IPS DF 19.7 (cell line): Measurements from ENCODE around the gene EDARADD.
"Not testable (repeated sequence)": the region's sequence is repeated elsewhere in the genome, so short reads cannot be mapped to it uniquely, and the experiment has no call there.

Experiments
- DNase-seq: peaks from one replicate; pipeline ENCODE4 v3.0.0-alpha.2; 2013; ENCODE audit warnings: low read depth, low spot score

EDARADD gene

DNA sequence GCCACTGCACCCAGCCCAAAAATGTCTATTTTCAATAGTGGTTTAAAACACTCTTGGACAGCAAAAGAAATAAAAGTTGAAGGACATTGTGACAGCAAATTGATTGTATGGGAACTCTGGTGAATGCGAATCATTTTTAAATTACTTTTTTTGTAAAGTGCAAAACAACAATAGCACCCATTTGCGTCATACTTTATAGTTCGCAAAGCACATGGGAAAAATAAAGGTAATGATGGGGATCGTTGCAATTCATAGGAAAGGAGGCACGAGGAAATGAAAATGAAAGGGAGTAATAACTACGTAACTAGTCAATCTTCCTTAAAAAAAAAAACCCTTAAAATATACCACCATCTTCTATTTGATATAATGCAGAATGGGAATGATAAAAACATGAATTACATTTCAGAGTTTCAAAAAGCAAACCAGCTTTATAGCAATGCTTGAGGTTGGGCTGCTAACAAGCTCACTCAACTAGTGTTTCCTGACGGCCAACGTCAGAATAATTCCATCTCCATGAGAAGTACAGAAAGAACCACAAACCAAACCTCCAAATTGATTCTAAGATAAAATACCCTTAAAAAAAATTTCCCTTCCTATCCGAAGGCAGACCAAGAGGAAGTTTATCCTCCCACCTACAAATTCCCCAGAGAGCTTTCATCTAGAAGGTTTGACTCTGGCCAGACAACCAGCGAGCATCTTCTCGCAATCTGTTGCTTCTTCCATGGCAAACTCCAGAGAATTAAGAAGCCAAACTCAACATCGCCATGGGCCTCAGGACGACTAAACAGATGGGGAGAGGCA is at the start of gene EDARADD:
Gene EDARADD, plus strand, starts transcription at position 606 of the 801 bp plus-strand sequence. Its CDS starts 159 bp downstream, at position 765.
- no peak for DNase-seq

DNA sequence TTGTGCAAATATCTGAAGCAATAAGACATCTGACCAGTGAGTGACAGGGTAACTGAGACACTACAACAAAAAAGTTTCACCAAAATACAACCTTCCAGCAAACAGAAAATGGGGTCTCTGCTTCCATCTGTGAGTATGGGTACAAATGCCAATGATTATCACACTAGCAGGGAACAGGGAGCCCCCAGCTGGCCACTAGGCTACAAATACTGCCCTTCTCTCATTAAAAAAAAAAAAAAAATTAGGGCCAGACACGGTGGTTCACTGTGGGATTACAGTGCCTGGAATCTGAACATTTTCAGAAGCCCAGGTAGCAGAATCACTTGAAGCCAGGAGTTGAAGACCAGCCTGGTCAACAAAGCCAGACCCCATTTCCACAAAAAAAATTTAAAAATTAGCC is 48.4 kb upstream of the EDARADD start:
- DNase-seq = no peak

DNA sequence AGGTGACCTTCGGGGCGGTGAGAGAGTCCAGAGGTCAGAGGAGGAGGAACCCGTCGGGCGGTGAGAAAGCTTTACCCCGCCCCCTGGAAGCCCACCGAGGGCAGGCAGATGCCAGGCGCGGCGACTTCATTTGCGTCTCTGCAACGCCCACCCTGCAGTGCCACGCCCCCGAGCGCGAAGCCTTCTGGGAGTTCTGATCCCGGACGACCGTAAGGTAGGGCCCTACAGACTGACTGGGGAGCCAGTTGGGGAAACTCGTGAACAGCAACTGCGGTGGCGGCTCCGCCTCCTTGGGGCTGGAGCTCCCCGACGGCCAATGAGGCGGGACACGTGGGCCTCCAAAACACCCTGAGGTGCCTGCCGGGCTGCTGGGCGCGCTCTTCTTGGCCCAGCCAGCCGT is 46.0 kb upstream of the EDARADD start:
- no peak for DNase-seq

DNA sequence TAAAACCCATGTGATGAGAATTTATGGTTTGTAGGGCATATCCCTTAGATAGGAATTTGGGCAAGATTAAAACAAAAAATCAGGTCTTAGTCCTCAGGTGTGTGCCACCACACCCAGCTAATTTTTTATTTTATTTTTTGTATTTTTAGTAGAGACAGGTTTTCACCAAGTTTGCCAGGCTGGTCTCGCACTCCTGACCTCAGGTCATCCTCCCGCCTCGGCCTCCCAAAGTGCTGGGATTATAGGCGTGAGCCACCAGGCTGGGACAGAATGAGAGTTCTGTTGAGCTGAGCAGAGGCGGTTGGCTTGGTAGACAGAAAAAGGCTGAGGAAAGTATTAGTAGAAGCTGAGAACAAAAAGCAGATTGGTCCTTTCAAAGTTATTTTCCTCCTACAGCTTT is 43.8 kb upstream of the EDARADD start:
- no peak for DNase-seq

DNA sequence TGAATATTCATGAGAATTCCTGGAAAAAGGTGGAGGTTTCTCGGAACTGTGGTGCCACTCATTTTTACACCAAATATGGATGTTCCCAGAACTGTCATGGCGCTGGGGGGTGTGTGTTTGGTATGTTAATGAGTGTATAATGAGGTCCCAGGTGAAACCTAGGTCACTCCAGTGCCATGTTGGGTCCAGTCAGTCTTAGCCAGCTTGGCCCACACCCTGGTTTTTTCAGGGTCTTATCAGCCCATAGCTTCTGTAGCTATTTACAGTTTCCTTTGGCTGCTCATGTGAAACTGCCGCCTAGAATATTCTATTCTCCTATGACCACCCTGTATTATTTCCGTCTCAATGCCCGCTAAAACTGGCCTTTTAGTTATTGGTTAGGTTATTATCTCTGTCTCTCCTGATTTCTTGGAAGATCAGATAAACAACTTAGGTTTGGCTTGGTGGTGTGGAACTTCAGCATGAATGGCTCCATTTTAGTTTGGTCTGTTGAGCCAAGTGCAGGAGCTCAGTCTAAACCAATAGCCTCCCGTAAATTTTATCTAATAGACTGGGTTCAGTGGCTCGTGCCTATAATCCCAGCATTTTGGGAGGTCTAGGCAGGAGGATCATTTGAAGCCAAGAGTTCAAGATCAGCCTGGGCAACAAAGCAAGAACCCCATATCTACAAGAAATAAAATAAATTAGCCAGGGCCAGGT is 42.1 kb upstream of the EDARADD start:
- no peak for DNase-seq

DNA sequence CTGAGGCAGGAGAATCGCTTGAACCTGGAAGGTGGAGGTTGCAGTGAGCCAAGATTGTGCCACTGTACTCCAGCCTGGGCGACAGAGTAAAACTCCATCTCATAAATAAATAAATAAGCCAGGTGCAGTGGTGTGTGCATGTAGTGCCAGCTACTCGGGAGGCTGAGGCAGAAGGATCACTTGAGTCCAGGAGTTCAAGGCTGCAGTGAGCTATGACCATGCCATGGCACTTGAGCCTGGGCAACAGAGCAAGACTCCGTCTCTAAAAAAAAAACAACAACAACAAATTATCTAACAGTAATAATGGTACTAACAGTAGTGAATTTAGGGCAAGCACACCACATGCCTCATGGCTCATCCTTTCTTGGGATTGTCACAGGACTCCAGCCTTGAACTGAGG is 41.3 kb upstream of the EDARADD start:
- DNase-seq = not testable (repeated sequence)

DNA sequence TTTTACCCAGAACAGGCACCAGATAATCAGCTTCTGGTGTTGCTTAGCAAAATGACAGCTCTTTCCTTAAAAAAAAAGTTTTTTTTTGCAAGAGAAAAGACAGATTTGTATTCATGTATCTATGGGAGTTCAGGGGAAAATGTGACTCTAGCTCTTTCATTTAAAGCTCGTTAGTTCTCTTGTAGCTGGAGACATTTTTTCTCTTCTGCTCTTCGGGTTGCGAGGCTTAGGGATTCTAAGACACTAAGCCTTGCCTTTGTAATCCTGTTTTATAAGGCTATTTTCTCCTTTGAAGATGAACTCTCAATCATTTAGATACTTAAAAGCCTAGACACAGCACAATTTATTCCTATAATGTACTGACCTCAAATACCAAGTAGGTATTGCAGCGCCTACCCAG is 40.3 kb upstream of the EDARADD start:
- DNase-seq = no peak

DNA sequence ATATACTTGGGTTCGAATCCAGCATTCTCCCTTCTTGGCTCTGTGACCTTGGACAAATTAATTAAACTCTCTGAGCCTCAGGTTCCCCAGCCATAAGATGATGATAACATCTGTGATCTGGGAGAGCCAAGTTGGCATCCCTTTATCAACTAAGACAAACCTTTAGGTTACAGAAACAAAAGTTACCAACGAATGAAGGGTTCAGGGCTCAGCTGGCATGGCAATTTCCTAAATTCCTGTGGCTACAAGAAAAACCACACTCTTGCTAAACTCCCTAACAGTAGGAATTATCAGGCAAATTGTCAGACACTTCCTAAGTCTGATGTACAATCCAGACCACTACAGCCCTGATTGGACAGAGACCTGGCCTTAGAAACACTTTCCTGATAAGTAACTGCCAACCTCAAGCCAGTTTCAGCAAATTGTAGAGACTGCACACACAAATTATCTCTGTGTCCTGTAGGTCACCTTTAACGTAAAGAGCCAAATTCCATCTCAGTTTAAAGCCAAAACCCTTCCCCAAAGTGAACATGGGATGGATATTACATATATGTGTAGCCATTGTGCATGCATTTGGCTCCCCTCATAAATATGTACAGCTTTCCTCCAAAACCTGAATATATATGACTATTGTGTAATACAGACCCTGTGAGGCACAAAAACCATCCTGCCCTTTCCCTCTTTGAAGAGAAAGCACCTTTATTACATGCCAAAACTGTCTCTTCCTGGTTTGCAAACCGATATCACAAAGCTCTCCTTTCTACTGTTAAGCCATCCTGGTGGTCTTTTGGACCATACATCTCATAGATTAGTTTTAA is 39.5 kb upstream of the EDARADD start:
- no peak for DNase-seq

DNA sequence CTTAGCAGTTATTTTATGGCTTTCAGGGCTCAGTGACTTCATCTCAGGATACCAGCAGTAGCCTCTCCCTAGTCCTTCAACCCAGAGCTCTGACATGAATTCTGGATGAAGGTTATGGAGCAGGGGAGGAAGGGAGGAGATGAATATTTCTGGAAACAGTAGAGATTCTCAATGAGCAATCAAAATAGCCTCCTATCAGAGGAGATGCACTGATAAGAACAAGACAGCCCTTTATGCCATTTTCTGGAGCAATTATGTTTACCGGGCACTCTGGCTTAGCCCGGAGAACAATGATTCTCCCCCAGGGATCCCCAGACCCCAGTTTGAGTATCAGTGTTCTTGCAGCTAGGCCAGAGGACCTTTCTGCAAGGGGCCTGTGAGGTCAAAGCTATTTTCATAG is 37.9 kb upstream of the EDARADD start:
- no peak for DNase-seq

DNA sequence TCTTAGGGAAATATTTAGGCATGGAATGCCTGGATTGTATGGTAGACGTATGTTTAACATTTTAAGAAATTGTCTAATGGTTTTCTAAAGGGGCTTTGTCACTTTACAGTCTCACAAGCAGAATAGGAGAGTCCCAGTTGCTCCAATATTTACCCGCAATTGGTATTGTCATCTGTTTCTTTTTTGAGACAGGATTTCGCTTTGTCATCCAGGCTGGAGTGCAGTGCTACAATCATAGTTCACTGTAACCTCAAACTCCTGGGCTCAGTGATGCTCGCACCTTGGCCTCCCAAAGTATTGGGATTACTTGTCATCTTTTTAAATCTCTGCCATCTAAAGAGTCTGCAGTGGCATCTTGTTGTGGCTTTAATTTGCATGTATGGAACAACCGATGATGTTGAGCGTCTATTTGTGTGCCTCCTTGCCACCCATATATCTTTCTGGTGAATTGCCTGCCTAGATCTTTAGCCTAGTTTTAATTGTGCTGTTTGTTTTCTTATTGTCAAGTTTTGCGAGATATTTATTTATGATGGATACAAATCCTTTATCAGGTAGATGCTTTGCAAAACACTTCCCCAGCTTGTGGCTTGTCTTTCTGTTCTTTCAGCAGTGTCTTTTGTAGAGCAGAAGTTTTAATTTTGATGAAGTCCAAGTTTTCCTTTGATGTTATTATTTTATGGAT is 32.0 kb upstream of the EDARADD start:
- DNase-seq = no peak

DNA sequence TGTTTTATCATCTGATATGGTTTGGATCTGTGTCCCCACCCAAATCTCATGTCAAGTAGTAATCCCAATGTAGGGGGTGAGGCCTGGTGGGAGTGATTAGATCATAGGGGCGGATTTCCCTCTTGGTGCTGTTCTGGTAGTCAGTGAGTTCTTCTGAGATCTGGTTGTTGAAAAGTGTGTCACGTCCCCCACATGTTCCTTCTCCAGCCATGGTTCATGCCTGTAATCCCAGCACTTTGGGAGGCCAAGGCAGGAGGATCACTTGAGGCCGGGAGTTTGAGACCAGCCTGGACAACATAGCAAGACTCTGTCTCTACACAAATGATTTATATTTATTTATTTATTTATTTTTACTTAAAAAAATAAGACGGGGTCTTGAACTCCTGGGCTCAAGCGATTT is 30.8 kb upstream of the EDARADD start:
- DNase-seq = no peak

DNA sequence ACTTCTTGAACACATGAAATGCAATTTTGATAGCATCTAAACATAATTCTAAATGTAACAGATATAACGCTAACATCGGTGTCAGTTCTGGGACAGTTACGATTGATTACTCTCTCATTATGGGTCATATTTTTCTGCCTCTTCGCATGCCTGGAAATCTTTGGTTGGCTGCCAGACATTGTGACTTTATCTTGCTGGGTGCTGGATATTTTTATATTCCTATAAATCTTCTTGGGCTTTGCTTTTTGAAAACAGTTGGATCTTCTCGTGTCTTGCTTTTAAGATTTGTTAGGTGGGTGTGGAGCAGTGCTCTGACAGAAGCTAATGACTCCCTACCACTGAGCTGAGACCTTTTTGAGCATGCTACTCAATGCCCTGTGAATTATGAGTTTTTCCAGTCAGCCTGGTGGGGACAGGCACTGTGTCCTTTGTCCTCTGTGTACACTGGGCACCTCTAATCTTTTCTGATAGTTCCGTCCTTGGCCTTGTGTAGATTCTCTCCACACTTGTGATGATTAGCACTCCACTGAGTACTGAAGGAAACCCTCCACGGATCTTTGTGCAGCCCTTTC is 28.0 kb upstream of the EDARADD start:
- DNase-seq = no peak

DNA sequence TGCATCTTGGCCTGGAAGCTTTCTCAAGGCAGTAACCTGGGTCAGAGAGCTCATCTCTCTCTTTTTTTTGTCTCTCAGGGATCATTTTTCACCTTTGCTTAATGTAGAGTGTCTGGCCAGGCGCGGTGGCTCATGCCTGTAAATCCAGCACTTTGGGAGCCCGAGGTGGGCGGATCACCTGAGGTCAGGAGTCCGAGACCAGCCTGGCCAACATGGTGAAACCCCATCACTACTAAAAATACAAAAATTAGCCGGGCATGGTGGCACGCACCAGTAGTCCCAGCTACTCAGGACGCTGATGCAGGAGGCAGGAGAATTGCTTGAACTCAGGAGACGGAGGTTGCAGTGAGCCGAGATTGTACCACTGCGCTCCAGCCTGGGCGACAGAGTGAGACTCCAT is 27.4 kb upstream of the EDARADD start:
- DNase-seq = not testable (repeated sequence)

DNA sequence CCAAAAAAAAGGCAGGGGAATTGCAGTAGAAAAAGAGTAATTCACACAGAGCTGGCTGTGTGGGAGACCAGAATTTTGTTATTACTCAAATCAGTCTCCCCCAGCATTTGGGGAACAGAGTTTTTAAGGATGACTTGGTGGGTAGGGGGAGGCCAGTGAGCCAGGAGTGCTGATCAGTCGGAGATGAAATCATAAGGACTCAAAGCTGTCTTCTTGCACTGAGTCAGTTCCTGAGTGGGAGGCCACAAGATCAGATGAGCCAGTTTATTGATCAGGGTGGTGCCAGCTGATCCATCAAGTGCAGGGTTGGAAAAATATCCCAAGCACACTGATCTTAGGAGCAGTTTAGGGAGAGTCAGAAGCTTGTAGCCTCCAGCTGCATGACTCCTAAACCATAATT is 23.7 kb upstream of the EDARADD start:
- DNase-seq = no peak

DNA sequence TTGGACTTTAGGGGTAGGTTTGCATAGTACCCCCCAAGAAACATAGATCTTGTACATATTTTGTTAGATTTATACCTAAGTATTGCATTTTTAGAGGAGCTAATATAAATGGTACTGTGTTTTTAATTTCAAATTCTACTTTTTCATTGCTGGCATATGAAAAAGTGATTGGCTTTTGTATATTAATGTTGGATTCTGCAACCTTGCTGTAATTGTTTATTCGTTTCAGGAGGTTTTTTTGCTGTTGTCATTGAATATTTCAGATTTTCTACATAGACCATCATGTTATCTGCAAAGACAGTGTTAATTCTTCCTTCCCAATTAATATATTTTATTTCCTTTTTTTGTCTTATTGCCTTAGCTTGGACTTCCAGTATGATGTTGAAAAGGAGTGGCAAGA is 23.0 kb upstream of the EDARADD start:
- DNase-seq = no peak

DNA sequence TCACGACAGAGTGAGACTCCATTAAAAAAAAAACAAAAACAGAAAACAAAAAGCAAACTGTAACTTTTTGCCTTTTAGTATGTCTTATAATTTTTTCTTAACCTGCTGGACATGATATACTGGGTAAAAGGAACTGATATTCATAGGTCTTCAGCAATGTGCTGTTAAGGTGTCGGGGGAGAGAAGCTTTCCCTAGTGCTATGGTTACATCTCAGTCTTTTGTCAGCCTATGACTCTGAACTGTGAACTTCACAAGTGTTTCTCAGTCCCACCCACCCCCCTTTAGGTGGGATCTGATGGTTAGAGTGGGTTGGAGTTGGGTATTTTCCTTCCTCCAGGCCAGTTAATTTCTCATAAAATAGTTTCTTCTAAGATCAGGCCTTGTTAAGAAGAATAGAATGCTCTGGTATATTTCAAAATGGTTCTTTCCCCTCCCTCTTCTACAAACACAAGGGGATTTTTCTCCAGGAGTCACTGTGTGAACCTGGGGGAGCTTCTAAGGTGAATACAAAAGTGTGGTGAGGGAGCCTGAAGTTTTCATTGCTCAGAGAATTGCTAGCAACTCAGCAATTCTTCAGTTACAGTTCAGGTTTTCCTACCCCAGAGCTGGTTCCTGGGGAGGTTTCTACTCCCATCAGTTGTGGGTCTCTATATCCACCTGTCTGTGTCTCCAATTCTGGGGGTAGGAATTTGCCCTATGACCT is 16.1 kb upstream of the EDARADD start:
- no peak for DNase-seq

DNA sequence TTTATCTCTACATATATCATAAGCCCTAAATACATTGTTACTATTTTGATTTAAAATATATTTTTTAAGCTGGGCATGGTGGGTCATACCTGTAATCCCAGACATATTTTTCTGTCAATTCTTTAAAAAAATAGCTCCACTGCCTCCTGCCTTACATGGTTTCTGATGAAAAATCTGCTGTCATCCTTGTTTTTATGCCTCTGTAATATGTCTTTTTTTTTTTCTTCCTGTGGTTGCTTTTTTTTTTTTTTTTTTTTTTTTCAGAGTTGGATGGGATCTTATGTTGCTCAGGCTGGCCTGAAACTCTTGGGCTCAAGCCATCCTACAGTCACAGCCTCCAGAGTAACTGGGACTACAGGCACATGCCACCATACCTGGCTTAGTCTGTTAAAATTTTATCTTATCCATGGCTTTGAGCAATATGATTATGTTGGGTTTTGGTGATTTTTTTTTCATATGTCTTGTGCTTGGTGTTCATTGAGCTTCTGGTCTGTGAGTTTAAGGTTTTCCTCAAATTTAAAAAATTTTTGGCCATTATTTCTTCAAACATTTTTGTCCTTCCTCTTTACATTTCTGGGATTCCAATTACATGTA is 12.4 kb upstream of the EDARADD start:
- DNase-seq = no peak

DNA sequence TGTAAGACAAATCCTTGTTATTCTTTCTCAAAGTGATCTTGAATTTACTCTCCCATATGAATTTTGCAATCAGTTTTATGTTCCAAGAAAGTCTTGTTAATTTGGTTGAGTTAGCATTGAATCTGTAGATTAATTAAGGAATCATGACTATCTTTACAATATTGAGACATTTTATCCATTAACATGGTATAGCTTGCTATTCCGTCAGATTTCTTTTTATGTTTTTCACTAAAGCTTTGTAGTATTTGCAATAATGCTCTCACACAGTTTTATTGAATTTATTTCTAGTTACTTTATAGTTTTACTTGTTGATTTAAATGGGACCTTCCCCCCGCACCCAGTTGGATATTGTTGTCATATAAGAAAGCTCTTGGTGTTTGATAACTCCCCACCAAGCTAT is 5.8 kb upstream of the EDARADD start:
- no peak for DNase-seq

DNA sequence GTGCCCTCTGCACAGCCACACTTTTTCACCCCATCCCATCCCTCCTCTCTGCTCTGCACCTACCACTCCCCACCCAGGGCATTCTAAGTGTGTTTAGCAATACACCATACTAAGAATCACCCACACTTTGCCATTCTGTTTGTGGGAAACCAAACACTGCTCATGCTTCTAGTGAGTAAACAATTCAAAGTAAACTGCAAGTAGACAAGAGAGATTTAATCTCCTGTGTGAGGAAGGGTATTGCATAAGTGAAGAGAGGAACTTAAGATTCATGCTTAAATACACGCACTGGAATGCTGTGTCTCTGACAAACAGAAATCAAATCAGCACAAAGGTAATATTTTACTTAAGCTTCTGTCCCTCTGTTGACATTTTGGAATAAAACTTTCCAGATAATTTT is 4.8 kb upstream of the EDARADD start:
- no peak for DNase-seq

DNA sequence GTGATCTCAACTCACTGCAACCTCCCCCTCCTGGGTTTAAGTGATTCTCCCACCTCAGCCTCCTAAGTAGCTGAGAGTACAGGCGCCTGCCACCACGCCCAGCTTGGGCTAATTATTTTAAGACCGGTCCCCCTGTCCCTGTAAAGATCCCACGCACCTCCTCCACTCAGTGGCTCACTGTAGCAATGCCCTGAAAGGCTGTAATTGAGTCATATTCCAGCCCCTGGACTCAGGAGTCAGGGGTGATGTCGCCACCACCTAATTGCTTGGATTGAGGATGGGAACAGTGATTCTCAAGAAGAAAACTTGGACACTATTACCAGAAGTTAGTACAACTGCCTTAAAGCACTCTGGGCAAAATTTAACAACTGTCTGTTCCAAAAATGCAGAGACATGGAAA is 3.1 kb upstream of the EDARADD start:
- DNase-seq = no peak
